HG03159 (cell line): ENCODE results near the gene AZU1.
"Not testable (repeated sequence)": the region's sequence is repeated elsewhere in the genome, so short reads cannot be mapped to it uniquely, and the experiment has no call there.

Experiments used
- ATAC-seq: cut with Tn5 transposase; IDR thresholded peaks from one replicate; pipeline ENCODE4 v1.9.1; 2021; ENCODE audit warnings: mild to moderate bottlenecking, moderate library complexity; ENCODE audit not compliant: unreplicated experiment

Gene AZU1

GRCh38 chr19:807627-808422 is 19.8 kb upstream of the AZU1 start:
- ATAC-seq = no peak

GRCh38 chr19:808423-808775 is 19.2 kb upstream of the AZU1 start:
- ATAC-seq = no peak

- no peak for ATAC-seq
These were observed 17.4 kb upstream of the AZU1 start for GRCh38 chr19:810077-810855.

- ATAC-seq = no peak
These were observed 16.7 kb upstream of the AZU1 start for GRCh38 chr19:810883-811489.

GRCh38 chr19:811506-812048 is 16.1 kb upstream of the AZU1 start:
- no peak for ATAC-seq

- ATAC-seq = no peak
These were observed 15.4 kb upstream of the AZU1 start for GRCh38 chr19:812049-812746.

- ATAC-seq = no peak
These were observed 14.9 kb upstream of the AZU1 start for GRCh38 chr19:812747-813218.

GRCh38 chr19:813219-814151 is 14.2 kb upstream of the AZU1 start:
- ATAC-seq = no peak

- ATAC-seq = no peak
These were observed 13.2 kb upstream of the AZU1 start for GRCh38 chr19:814152-815078.

GRCh38 chr19:815079-815774 is 12.4 kb upstream of the AZU1 start:
- ATAC-seq = no peak

GRCh38 chr19:815775-816499 is 11.7 kb upstream of the AZU1 start:
- ATAC-seq = no peak

- ATAC-seq = no peak
These were observed 11.2 kb upstream of the AZU1 start for GRCh38 chr19:816500-816857.

GRCh38 chr19:820212-820611 is 7.4 kb upstream of the AZU1 start:
- ATAC-seq = not testable (repeated sequence)

- no peak for ATAC-seq
These were observed 6.3 kb upstream of the AZU1 start for GRCh38 chr19:821231-821824.

GRCh38 chr19:821825-822503 is 5.7 kb upstream of the AZU1 start, which contains the start of gene PLPPR3:
PLPPR3 (minus strand) TSS chr19:821955; CDS start chr19:821559, 396 bp downstream.
- ATAC-seq = no peak

GRCh38 chr19:823565-824121 is 4.0 kb upstream of the AZU1 start:
- ATAC-seq = no peak
